Astrocyte (in vitro differentiated cells and primary cell): Measurements from ENCODE around the gene TTBK1. TPM values are rescaled to one million over a fixed set of nuclear protein-coding genes. Genes with fewer than 3 reads are reported as not detected.

Experiments used
- DNase-seq: peaks from one replicate; pipeline ENCODE4 v3.0.0-alpha.2; 2010; ENCODE audit warnings: low read depth
- FAIRE-seq: peaks from 2 replicates; lab custom pipeline; 2011; peaks lifted over from hg19 to GRCh38; lab: Jason Lieb, UNC
- H2AFZ ChIP-seq: 2 replicates; pipeline ENCODE4 v1.6.0; 2012; ENCODE audit warnings: low read depth, low read length, inconsistent platforms
- H3K27ac ChIP-seq: 2 replicates; pipeline ENCODE4 v1.5.1; 2011; ENCODE audit warnings: low read depth, low read length, inconsistent platforms
- H3K27me3 ChIP-seq: 2 replicates; pipeline ENCODE4 v1.6.0; 2011; ENCODE audit warnings: low read length, inconsistent platforms; ENCODE audit not compliant: insufficient read depth
- H3K36me3 ChIP-seq: 2 replicates; pipeline ENCODE4 v1.5.1; 2011; ENCODE audit warnings: low read length, inconsistent platforms; ENCODE audit not compliant: insufficient read depth
- H3K4me1 ChIP-seq: 2 replicates; pipeline ENCODE4 v1.5.1; 2011; ENCODE audit warnings: low read length, inconsistent platforms; ENCODE audit not compliant: insufficient read depth
- H3K4me2 ChIP-seq: 2 replicates; pipeline ENCODE4 v1.6.0; 2012; ENCODE audit warnings: low read length, inconsistent platforms
- H3K4me3 ChIP-seq: 2 replicates; pipeline ENCODE4 v1.5.1; 2011; ENCODE audit warnings: low read depth, mild to moderate bottlenecking, low read length, inconsistent platforms; ENCODE audit not compliant: insufficient read depth
- H3K79me2 ChIP-seq: 2 replicates; pipeline ENCODE4 v1.6.0; 2012; ENCODE audit warnings: mild to moderate bottlenecking, low read length, inconsistent platforms; ENCODE audit not compliant: insufficient read depth
- H3K9ac ChIP-seq: 2 replicates; pipeline ENCODE4 v1.6.0; 2012; ENCODE audit warnings: mild to moderate bottlenecking, low read length, inconsistent platforms
- H3K9me3 ChIP-seq: 2 replicates; pipeline ENCODE4 v1.5.1; 2012; ENCODE audit warnings: low read depth, mild to moderate bottlenecking, low read length, inconsistent platforms; ENCODE audit not compliant: insufficient read depth
- H4K20me1 ChIP-seq: 2 replicates; pipeline ENCODE4 v1.6.0; 2012; ENCODE audit warnings: low read length, inconsistent platforms; ENCODE audit not compliant: insufficient read depth
- H3K27ac Mint-ChIP-seq: one replicate; pipeline ENCODE4 v1.8.0; 2021; ENCODE audit warnings: mild to moderate bottlenecking, mixed read lengths; ENCODE audit not compliant: unreplicated experiment
- H3K27me3 Mint-ChIP-seq: one replicate; pipeline ENCODE4 v1.8.0; 2021; ENCODE audit warnings: low read depth, mixed read lengths; ENCODE audit not compliant: unreplicated experiment
- H3K36me3 Mint-ChIP-seq: one replicate; pipeline ENCODE4 v1.8.0; 2021; ENCODE audit warnings: low read depth, mixed read lengths; ENCODE audit not compliant: unreplicated experiment
- H3K4me1 Mint-ChIP-seq: one replicate; pipeline ENCODE4 v1.8.0; 2021; ENCODE audit warnings: low read depth, mixed read lengths; ENCODE audit not compliant: unreplicated experiment
- H3K4me3 Mint-ChIP-seq: one replicate; pipeline ENCODE4 v1.8.0; 2021; ENCODE audit warnings: mild to moderate bottlenecking, moderate library complexity, mixed read lengths; ENCODE audit not compliant: unreplicated experiment
- H3K9me3 Mint-ChIP-seq: one replicate; pipeline ENCODE4 v1.8.0; 2021; ENCODE audit warnings: mild to moderate bottlenecking, mixed read lengths; ENCODE audit not compliant: unreplicated experiment
- EZH2 ChIP-seq: IDR thresholded peaks from 2 replicates; pipeline ENCODE4 v1.6.1; 2012; ENCODE audit warnings: mild to moderate bottlenecking, low read length, inconsistent platforms; ENCODE audit not compliant: insufficient read depth
- total RNA-seq: library from RNA; stranded (reverse); gene quantifications from 2 replicates; pipeline ENCODE4 v1.2.1, GENCODE V29; 2021
- TF ChIP-seq, protein P1 (sequence below): IDR thresholded peaks from 2 replicates; pipeline ENCODE4 v1.5.1; 2011; ENCODE audit warnings: low read depth, mild to moderate bottlenecking, inconsistent platforms, low read length, moderate library complexity; ENCODE audit not compliant: insufficient read depth

TTBK1 gene
- total RNA-seq, 1 donor from 2014 or later, result 0.14 TPM

DNA sequence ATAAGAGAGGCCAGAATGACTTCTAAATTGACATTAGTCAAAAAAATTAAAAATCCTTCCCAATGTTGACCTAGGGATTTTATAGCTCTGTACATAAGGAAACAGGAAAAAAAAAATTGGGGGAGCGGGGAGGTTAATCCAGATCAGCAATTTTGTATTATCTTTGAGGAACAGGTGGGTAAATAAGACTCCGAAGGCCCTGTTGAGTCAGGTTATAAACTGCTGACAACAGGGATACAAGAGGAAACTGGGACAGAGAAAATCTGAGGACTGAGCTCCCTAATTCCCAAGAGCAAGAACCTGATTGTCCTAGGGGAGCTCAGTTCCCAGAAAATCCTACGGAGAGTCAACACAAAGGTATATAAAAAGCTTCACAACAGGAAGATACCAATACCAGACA is 92.2 kb downstream of the TTBK1 start:
- H3K9me3 Mint-ChIP-seq, result no peaks in the 10 kb centered on the region
- peaks cover 17% of the 10 kb centered on the region for H3K36me3 Mint-ChIP-seq
- Histone ChIP-seq H4K20me1 (no peaks in the 10 kb centered on the region), H3K9me3 (no peaks in the 10 kb centered on the region), H3K79me2 (no peaks in the 10 kb centered on the region), H3K4me1 (no peaks in the 10 kb centered on the region), H3K9ac (no peak overlapping the region), H3K27me3 (no peaks in the 10 kb centered on the region), H2AFZ (no peak overlapping the region), H3K27ac (no peak overlapping the region), H3K36me3 (peaks cover 16% of the 10 kb centered on the region), H3K4me3 (no peak overlapping the region), H3K4me2 (no peak overlapping the region)
- no peaks in the 10 kb centered on the region for H3K27me3 Mint-ChIP-seq
- no peak overlapping the region for H3K27ac Mint-ChIP-seq
- DNase-seq (no peak), FAIRE-seq (no peak)
- TF ChIP-seq, protein P1, sequence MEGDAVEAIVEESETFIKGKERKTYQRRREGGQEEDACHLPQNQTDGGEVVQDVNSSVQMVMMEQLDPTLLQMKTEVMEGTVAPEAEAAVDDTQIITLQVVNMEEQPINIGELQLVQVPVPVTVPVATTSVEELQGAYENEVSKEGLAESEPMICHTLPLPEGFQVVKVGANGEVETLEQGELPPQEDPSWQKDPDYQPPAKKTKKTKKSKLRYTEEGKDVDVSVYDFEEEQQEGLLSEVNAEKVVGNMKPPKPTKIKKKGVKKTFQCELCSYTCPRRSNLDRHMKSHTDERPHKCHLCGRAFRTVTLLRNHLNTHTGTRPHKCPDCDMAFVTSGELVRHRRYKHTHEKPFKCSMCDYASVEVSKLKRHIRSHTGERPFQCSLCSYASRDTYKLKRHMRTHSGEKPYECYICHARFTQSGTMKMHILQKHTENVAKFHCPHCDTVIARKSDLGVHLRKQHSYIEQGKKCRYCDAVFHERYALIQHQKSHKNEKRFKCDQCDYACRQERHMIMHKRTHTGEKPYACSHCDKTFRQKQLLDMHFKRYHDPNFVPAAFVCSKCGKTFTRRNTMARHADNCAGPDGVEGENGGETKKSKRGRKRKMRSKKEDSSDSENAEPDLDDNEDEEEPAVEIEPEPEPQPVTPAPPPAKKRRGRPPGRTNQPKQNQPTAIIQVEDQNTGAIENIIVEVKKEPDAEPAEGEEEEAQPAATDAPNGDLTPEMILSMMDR, result no peak
- TF ChIP-seq EZH2, result no peak
- H3K4me1 Mint-ChIP-seq, result no peaks in the 10 kb centered on the region
- no peak overlapping the region for H3K4me3 Mint-ChIP-seq

DNA sequence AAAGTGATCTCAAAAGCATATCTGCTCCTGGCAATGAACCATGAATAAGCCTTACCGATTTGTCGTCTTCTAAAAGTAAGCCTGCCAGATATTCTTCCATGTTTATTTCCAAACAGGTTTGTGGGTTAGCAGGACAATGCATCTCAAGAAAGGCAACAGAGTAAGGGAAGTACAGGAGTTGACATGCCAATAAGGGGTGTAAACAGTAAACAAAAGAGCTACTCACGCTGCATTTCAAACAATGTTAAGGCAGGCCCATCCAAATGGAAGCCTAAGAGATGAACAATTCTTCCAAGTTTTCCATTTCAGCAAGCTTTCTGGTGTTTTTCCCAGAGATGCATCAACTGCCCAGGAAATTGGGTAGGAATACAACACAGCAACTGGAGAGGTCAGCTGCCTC is 93.1 kb downstream of the TTBK1 start:
- Mint-ChIP-seq H3K9me3 (no peaks in the 10 kb centered on the region), H3K27me3 (no peaks in the 10 kb centered on the region), H3K36me3 (peaks cover 24% of the 10 kb centered on the region), H3K4me1 (no peaks in the 10 kb centered on the region), H3K27ac (no peak overlapping the region), H3K4me3 (no peak overlapping the region)
- no peak for DNase-seq
- Histone ChIP-seq H4K20me1 (no peaks in the 10 kb centered on the region), H3K27ac (no peak overlapping the region), H3K4me2 (no peak overlapping the region), H3K27me3 (no peaks in the 10 kb centered on the region), H3K9ac (no peak overlapping the region), H2AFZ (no peak overlapping the region), H3K79me2 (no peaks in the 10 kb centered on the region), H3K9me3 (no peaks in the 10 kb centered on the region), H3K36me3 (peaks cover 21% of the 10 kb centered on the region), H3K4me1 (no peaks in the 10 kb centered on the region), H3K4me3 (no peak overlapping the region)
- TF ChIP-seq, protein P1, result no peak
- TF ChIP-seq EZH2, result no peak
- no peak for FAIRE-seq

Other genes with a start within 250 kb of the TTBK1 start
- gene MEA1, start 229.5 kb upstream of the TTBK1 start, total RNA-seq, result 54.2 and 55.9 TPM in 2 replicates
- 67.4 and 69.6 TPM in 2 replicates for gene KLHDC3, start 229.2 kb upstream of the TTBK1 start, total RNA-seq
- gene RRP36, start 221.9 kb upstream of the TTBK1 start, total RNA-seq, result 68.6 and 77.9 TPM in 2 replicates
- 21.2 and 26.3 TPM in 2 replicates for gene CUL7, start 189.6 kb upstream of the TTBK1 start, total RNA-seq
- gene MRPL2, start 184.0 kb upstream of the TTBK1 start, total RNA-seq, result 47.4 and 59.7 TPM in 2 replicates
- gene KLC4, start 183.8 kb upstream of the TTBK1 start, total RNA-seq, result 34.1 and 35.4 TPM in 2 replicates
- 506 and 728 TPM in 2 replicates for gene PTK7, start 167.2 kb upstream of the TTBK1 start, total RNA-seq
- 53.5 and 54.9 TPM in 2 replicates for gene SRF, start 72.2 kb upstream of the TTBK1 start, total RNA-seq
- gene CUL9, start 61.3 kb upstream of the TTBK1 start, total RNA-seq, result 11.1 TPM in 2 replicates
- gene DNPH1, start 14.0 kb upstream of the TTBK1 start, total RNA-seq, result 15.1 and 17.6 TPM in 2 replicates
- not detected in 2 replicates for gene SLC22A7, start 54.8 kb downstream of the TTBK1 start, total RNA-seq
- not detected in 2 replicates for gene CRIP3, start 65.3 kb downstream of the TTBK1 start, total RNA-seq
- gene ZNF318, start 126.2 kb downstream of the TTBK1 start, total RNA-seq, result 9.8 and 10.9 TPM in 2 replicates
- gene ABCC10, start 184.1 kb downstream of the TTBK1 start, total RNA-seq, result 37.2 and 40.8 TPM in 2 replicates
- gene DLK2, start 212.1 kb downstream of the TTBK1 start, total RNA-seq, result 0.41 and 0.68 TPM in 2 replicates
- gene TJAP1, start 234.1 kb downstream of the TTBK1 start, total RNA-seq, result 26.6 and 28.3 TPM in 2 replicates